Psoas muscle (tissue), 8 donors: Measurements from ENCODE around the gene ETV5. TPM values are rescaled to one million over a fixed set of nuclear protein-coding genes. Genes with fewer than 3 reads are reported as not detected.

Experiments used
- ATAC-seq, 4 donors: fragments of 200-7000 bp; cut with Tn5 transposase; one replicate each; pipeline ENCODE4 v1.9.1; 2020; ENCODE audit warnings: moderate library complexity in 3 of 4, mild to moderate bottlenecking in 2 of 4
- DNase-seq, 2 donors: peaks; one replicate each; pipeline ENCODE4 v3.0.0-alpha.2; 2020
- H3K27ac ChIP-seq: fragments of 200-600 bp; one replicate; pipeline ENCODE4 v1.8.0; 2022
- H3K27me3 ChIP-seq, 3 donors: fragments of 200-600 bp in 1 of 3; one replicate each; pipeline versions ENCODE4 v1.6.1 to v1.8.0; 2013 to 2022; ENCODE audit warnings: low read length in 2 of 3, mild to moderate bottlenecking in 2 of 3, moderate library complexity in 1 of 3; ENCODE audit not compliant: insufficient read depth in 3 of 3
- H3K36me3 ChIP-seq, 2 donors: fragments of 200-600 bp in 1 of 2; one replicate each; pipeline versions ENCODE4 v1.6.1 to v1.8.0; 2013 to 2022; ENCODE audit warnings: low read depth in 1 of 2, mild to moderate bottlenecking in 1 of 2, moderate library complexity in 1 of 2; ENCODE audit not compliant: insufficient read depth in 1 of 2
- H3K4me1 ChIP-seq: fragments of 200-600 bp; one replicate; pipeline ENCODE4 v1.8.0; 2022
- H3K4me3 ChIP-seq: fragments of 200-600 bp; one replicate; pipeline ENCODE4 v1.8.0; 2022; ENCODE audit warnings: mild to moderate bottlenecking
- H3K9me3 ChIP-seq: fragments of 200-600 bp; one replicate; pipeline ENCODE4 v1.8.0; 2022
- WGBS, 3 donors: extraction: QIAGEN DNeasy Blood & Tissue Kit; methylation state at CpG; one replicate each; pipeline versions ENCODE4 v1.1.6 to v1.1.7; 2013; 5-methylcytosine and 5-hydroxymethylcytosine counted together
- intact Hi-C, 2 donors: fragments of 100-400 bp; cut with DNase I; formaldehyde crosslinking; loops; one replicate each; pipeline versions ENCODE4 v1.11.0 to v1.14.2; 2022
- polyA plus RNA-seq, 3 donors: library from polyadenylated mRNA; stranded (reverse); fragments of 200-250 nt; gene quantifications; one replicate each; pipeline ENCODE4 v1.2.3, GENCODE V29; 2013
- total RNA-seq, 4 donors: library from RNA; stranded (reverse); fragmentation: NEBNext Ultra II Directional in 2 of 4; extraction: Animal tissue kit (Norgen Biotek cat#: 25700) in 2 of 4; gene quantifications; one replicate each; pipeline versions ENCODE4 v1.2.1 to v1.2.4, GENCODE V29; 2021 to 2023
- TF ChIP-seq, protein P1 (sequence below): fragments of 200-600 bp; IDR thresholded peaks from one replicate; pipeline ENCODE4 v1.8.0; 2022; ENCODE audit warnings: antibody characterized with exemption
- donor health status: healthy with polysubstance abuse.
- donor health status: DM: no; HTN: no; CAD: no; lungs with moderate emphysema.
- donor health status: Bipolar disorder and iron deficiency.
- donor health status: healthy.
- donor health status: DM: yes; HTN: yes; CAD: no.
- donor health status: DM: no; HTN: no; CAD: no.
- donor health status: DM: no; HTN: no; CAD: no.
- donor health status: DM: yes; HTN: yes; CAD: no.

Gene ETV5
- total and polyA plus RNA-seq, 7 donors, result 7.2 to 47.1 (median 8.0) TPM

GRCh38 chr3:186121278-186121677 lies 12.4 kb upstream of the ETV5 start:
- Histone ChIP-seq H3K9me3 (no peaks in the 10 kb centered on the region), H3K4me1 (no peaks in the 10 kb centered on the region), H3K36me3 (no peaks in the 10 kb centered on the region), H3K27ac (no peak overlapping the region), H3K4me3 (no peak overlapping the region), H3K27me3 (peaks cover 0 to 7% (median 0%) of the 10 kb centered on the region in 3 donors)
- ATAC-seq, result no peak
- no peak for DNase-seq
- intact Hi-C loops, result no loop called here
- TF ChIP-seq, protein P1, sequence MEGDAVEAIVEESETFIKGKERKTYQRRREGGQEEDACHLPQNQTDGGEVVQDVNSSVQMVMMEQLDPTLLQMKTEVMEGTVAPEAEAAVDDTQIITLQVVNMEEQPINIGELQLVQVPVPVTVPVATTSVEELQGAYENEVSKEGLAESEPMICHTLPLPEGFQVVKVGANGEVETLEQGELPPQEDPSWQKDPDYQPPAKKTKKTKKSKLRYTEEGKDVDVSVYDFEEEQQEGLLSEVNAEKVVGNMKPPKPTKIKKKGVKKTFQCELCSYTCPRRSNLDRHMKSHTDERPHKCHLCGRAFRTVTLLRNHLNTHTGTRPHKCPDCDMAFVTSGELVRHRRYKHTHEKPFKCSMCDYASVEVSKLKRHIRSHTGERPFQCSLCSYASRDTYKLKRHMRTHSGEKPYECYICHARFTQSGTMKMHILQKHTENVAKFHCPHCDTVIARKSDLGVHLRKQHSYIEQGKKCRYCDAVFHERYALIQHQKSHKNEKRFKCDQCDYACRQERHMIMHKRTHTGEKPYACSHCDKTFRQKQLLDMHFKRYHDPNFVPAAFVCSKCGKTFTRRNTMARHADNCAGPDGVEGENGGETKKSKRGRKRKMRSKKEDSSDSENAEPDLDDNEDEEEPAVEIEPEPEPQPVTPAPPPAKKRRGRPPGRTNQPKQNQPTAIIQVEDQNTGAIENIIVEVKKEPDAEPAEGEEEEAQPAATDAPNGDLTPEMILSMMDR, result no peak
- 45 to 51% (median 48%) methylated on average over 6 of the region's 6 CpGs for WGBS, 3 donors

GRCh38 chr3:186119499-186119898 lies 10.6 kb upstream of the ETV5 start:
- WGBS, 3 donors, result 75 to 84% (median 81%) methylated on average over 4 of the region's 4 CpGs
- Histone ChIP-seq H3K27ac (no peak overlapping the region), H3K4me3 (no peak overlapping the region), H3K27me3 (peaks cover 0 to 7% (median 0%) of the 10 kb centered on the region in 3 donors), H3K4me1 (no peaks in the 10 kb centered on the region), H3K9me3 (no peaks in the 10 kb centered on the region), H3K36me3 (no peaks in the 10 kb centered on the region)
- intact Hi-C loops, result no loop called here
- TF ChIP-seq, protein P1, result no peak
- DNase-seq, result no peak
- no peak for ATAC-seq

GRCh38 chr3:186118692-186119091 lies 9.8 kb upstream of the ETV5 start:
- H3K4me1 ChIP-seq, result no peaks in the 10 kb centered on the region
- ATAC-seq (no peak), DNase-seq (no peak)
- H3K4me3 ChIP-seq, result no peak overlapping the region
- no peaks in the 10 kb centered on the region for H3K9me3 ChIP-seq
- peaks cover 0 to 7% (median 0%) of the 10 kb centered on the region in 3 donors for H3K27me3 ChIP-seq
- no peak overlapping the region for H3K27ac ChIP-seq
- intact Hi-C loops, result no loop called here
- 92 to 94% (median 93%) methylated on average over 5 of the region's 5 CpGs for WGBS, 3 donors
- TF ChIP-seq, protein P1, result no peak
- H3K36me3 ChIP-seq, result no peaks in the 10 kb centered on the region

DNA sequence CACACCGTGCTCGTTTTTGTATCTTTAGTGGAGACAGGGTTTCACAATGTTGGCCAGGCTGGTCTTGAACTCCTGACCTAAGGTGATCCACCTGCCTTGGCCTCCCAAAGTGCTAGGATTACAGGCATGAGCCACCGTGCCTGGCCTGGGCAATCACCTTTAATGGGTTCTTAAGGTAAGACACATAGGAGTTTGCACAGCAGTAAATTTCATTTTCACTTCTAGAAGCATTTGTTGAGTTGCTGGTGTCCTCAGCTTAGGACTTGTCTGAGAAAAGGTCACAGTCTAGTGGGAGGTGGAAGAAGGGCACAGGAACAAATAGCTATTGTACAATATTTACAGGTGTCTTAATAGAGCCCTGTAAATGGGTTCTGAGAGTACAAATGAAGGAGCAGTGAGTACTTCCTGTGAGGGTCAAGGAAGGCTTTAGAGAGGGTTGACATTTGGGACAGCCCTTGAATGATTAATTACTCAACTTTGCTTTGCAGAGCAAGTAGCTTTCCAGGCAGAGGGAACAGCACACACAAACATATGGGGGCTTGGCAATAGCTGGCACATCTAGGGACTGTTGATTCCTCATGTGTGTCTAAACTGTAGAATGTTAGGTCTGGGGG lies 8.7 kb upstream of the ETV5 start:
- no peak for DNase-seq
- Histone ChIP-seq H3K4me1 (no peaks in the 10 kb centered on the region), H3K27me3 (peaks cover 0 to 7% (median 1%) of the 10 kb centered on the region in 3 donors), H3K27ac (no peak overlapping the region), H3K4me3 (no peak overlapping the region), H3K9me3 (no peaks in the 10 kb centered on the region), H3K36me3 (no peaks in the 10 kb centered on the region)
- WGBS, 3 donors, result 85 to 89% (median 86%) methylated on average over 3 of the region's 3 CpGs
- ATAC-seq, result no peak
- intact Hi-C loops, result no loop called here
- TF ChIP-seq, protein P1, result no peak
